Activated B cell treated with CpG ODN at 0.5 μM for 24 hours (primary cell): ENCODE data around the gene SIRT7. TPM values are rescaled to one million over a fixed set of nuclear protein-coding genes. Genes with fewer than 3 reads are reported as not detected.

Experiments used
- ATAC-seq: fragments of 200-7000 bp; cut with Tn5 transposase; one replicate; pipeline ENCODE4 v1.10.0; 2021; ENCODE audit warnings: low read depth, mild to moderate bottlenecking, moderate library complexity
- CTCF ChIA-PET: fragments of 350-600 bp; sonication (Branson Sonifier 250); formaldehyde crosslinking; loops from one replicate; lab custom pipeline; 2021; ENCODE audit warnings: antibody characterized with exemption; lab: Charles Lee
- POLR2A ChIA-PET: fragments of 350-600 bp; sonication (Branson Sonifier 250); formaldehyde crosslinking; loops from one replicate; lab custom pipeline; 2021; ENCODE audit warnings: antibody characterized with exemption; lab: Charles Lee
- DNase-seq: peaks from one replicate; pipeline ENCODE4 v3.0.0; 2022
- H3K27ac Mint-ChIP-seq: one replicate; pipeline ENCODE4 v1.8.0; 2020; ENCODE audit warnings: mixed read lengths
- H3K27me3 Mint-ChIP-seq: one replicate; pipeline ENCODE4 v1.8.0; 2021; ENCODE audit warnings: mixed read lengths
- H3K36me3 Mint-ChIP-seq: one replicate; pipeline ENCODE4 v1.8.0; 2021; ENCODE audit warnings: low read depth, mixed read lengths
- H3K4me1 Mint-ChIP-seq: one replicate; pipeline ENCODE4 v1.8.0; 2021; ENCODE audit warnings: mixed read lengths
- H3K4me3 Mint-ChIP-seq: one replicate; pipeline ENCODE4 v1.8.0; 2020; ENCODE audit warnings: mild to moderate bottlenecking, mixed read lengths
- H3K9me3 Mint-ChIP-seq: one replicate; pipeline ENCODE4 v1.8.0; 2020; ENCODE audit warnings: mixed read lengths
- intact Hi-C: fragments of 100-400 bp; cut with micrococcal nuclease; formaldehyde crosslinking; loops from one replicate; pipeline ENCODE4 v1.15.1; 2024
- total RNA-seq: library from RNA; stranded (reverse); gene quantifications from 2 replicates; pipeline ENCODE4 v1.2.3, GENCODE V29; 2022
- TF ChIP-seq, protein P1 (sequence below): fragments of 200-600 bp; IDR thresholded peaks from one replicate; pipeline ENCODE4 v1.8.0; 2022; ENCODE audit warnings: antibody characterized with exemption, mild to moderate bottlenecking

Gene SIRT7
- total RNA-seq, 1 donor from 2014 or later, result 66.4 TPM

DNA sequence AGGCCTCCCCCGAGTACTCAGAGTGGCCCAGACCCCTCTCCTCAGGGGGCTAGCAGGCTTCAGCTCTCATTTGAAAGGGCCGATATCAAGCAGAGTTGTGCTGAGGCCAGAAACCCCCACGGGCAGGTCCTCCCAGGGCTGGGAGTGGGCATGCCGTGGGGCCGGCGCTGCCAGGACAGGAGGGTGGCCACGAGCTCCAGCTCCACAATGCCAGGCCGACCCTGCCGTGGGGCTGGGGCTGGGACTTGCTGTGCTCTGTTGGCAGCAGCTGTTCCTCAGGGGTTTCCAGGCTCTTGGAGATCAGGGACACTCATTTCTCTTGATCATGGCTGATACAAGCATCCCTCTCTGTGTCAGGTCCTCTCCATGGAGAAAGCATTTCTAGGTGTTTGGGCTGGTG is 19.1 kb downstream of the SIRT7 start:
- POLR2A ChIA-PET, result no interaction called here
- H3K9me3 Mint-ChIP-seq, result no peaks in the 10 kb centered on the region
- no peak overlapping the region for H3K4me3 Mint-ChIP-seq
- H3K27ac Mint-ChIP-seq, result no peak overlapping the region
- intact Hi-C loops, result no loop called here
- TF ChIP-seq, protein P1, sequence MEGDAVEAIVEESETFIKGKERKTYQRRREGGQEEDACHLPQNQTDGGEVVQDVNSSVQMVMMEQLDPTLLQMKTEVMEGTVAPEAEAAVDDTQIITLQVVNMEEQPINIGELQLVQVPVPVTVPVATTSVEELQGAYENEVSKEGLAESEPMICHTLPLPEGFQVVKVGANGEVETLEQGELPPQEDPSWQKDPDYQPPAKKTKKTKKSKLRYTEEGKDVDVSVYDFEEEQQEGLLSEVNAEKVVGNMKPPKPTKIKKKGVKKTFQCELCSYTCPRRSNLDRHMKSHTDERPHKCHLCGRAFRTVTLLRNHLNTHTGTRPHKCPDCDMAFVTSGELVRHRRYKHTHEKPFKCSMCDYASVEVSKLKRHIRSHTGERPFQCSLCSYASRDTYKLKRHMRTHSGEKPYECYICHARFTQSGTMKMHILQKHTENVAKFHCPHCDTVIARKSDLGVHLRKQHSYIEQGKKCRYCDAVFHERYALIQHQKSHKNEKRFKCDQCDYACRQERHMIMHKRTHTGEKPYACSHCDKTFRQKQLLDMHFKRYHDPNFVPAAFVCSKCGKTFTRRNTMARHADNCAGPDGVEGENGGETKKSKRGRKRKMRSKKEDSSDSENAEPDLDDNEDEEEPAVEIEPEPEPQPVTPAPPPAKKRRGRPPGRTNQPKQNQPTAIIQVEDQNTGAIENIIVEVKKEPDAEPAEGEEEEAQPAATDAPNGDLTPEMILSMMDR, result no peak
- ATAC-seq, result no peak
- H3K4me1 Mint-ChIP-seq, result peaks cover 5% of the 10 kb centered on the region
- H3K27me3 Mint-ChIP-seq, result peaks cover 10% of the 10 kb centered on the region
- H3K36me3 Mint-ChIP-seq, result peaks cover 48% of the 10 kb centered on the region
- CTCF ChIA-PET, result no interaction called here
- no peak for DNase-seq

DNA sequence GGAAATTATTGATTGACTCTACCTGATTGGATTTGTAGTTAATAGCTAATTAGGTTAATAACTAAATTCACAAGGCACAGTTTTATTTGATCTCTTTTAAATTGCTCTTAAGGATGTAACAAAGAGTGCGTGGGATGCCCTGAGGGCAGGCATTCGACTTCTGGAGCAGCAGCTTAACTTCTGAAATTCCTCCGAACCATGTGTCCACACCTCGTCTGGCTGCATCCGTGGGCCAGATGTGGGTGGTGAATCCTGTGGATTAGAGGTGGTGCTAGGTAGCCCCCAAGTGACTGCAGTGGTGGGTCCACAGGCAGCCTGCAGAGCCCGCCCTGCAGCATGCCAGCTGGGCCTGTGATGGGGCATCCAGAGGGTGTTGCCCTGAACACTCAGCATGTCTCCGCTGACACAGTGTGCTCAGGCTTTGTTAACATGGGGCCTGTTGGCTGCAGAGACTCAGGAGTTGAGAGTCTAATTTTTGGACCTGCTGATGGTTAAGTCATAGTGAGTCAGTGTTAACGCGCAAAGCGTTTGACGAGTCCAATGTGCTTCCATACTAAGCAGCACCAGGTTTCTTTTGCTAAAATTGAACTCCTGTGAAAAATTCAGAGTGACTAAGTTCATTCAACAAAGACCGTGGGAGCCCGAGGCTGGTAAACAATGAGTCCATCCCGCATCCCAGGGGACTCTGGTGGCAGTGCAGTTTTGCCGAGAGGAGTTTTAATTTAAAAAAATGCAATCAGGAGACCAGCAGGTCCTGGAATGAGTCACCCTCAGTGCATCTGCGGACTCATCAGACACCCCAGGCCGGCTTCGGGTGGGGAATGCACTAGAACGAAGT is 19.7 kb downstream of the SIRT7 start:
- H3K27ac Mint-ChIP-seq, result no peak overlapping the region
- TF ChIP-seq, protein P1, result no peak
- POLR2A ChIA-PET, result interaction anchor here (1.6 kb wide), 1 partner anchor 28 kb away, joined by 4 read pairs; no protein-coding TSS in a partner anchor
- no peak overlapping the region for H3K4me3 Mint-ChIP-seq
- intact Hi-C loops, result no loop called here
- peaks cover 10% of the 10 kb centered on the region for H3K27me3 Mint-ChIP-seq
- CTCF ChIA-PET, result no interaction called here
- H3K36me3 Mint-ChIP-seq, result peaks cover 48% of the 10 kb centered on the region
- H3K4me1 Mint-ChIP-seq, result peaks cover 11% of the 10 kb centered on the region
- ATAC-seq, result no peak
- DNase-seq, result no peak
- H3K9me3 Mint-ChIP-seq, result no peaks in the 10 kb centered on the region

DNA sequence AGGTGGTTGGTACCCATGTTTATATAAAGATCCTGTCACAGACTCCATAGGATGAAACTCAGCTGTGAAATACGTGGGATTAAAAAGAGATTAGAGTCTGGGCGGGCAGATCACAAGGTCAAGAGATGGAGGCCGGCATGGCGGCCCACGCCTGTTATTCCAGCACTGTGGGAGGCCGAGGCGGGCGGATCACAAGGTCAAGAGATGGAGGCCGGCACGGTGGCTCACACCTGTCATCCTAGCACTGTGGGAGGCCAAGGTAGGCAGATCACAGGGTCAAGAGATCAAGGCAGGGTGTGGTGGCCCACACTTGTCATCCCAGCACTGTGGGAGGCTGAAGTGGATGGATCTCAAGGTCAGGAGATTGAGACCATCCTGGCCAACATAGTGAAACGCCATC is 22.6 kb downstream of the SIRT7 start:
- peaks cover 48% of the 10 kb centered on the region for H3K36me3 Mint-ChIP-seq
- H3K4me1 Mint-ChIP-seq, result peaks cover 18% of the 10 kb centered on the region
- H3K27ac Mint-ChIP-seq, result no peak overlapping the region
- no peak for ATAC-seq
- no peak for DNase-seq
- TF ChIP-seq, protein P1, result no peak
- no peak overlapping the region for H3K4me3 Mint-ChIP-seq
- ChIA-PET POLR2A (no interaction called here), CTCF (no interaction called here)
- peaks cover 2% of the 10 kb centered on the region for H3K27me3 Mint-ChIP-seq
- H3K9me3 Mint-ChIP-seq, result no peaks in the 10 kb centered on the region
- intact Hi-C loops, result no loop called here

DNA sequence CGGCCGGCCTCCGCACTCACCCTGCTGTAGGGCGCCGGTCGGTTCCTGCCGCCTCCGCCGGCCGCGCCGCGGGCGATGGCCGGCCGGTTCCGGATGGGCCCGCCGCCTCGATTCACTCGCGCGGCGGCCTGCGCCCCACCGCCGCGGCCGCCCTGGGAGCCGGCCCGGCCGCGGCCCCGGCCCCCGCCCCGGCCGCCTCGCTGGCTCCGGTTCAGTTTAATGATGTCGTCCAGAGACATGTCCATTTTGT is 26.7 kb downstream of the SIRT7 start:
- no peak for ATAC-seq
- POLR2A ChIA-PET, result interaction anchor here (0.5 to 2.5 kb wide), 4 partner anchors 22 to 373 kb away, joined by 3 to 9 read pairs (median 3); partner anchors contain the start of gene MCRIP1
- intact Hi-C loops, result loop anchor here (1.0 kb wide), 4 partner anchors 19 to 37 kb away; partner anchors contain the start of genes P4HB and PCYT2

More for the DNA sequence above, 26.7 kb downstream of the SIRT7 start:
- Mint-ChIP-seq H3K4me1 (peaks cover 29% of the 10 kb centered on the region), H3K4me3 (peak overlapping the region; percentile 94), H3K27ac (peak overlapping the region; percentile 93), H3K27me3 (no peaks in the 10 kb centered on the region), H3K36me3 (peaks cover 50% of the 10 kb centered on the region), H3K9me3 (no peaks in the 10 kb centered on the region)
- CTCF ChIA-PET, result no interaction called here
- peak; percentile 48 for DNase-seq
- TF ChIP-seq, protein P1, result no peak
